Endothelial cell of umbilical vein (primary cell): Measurements from ENCODE around the gene SLC11A2. TPM values are rescaled to one million over a fixed set of nuclear protein-coding genes. Genes with fewer than 3 reads are reported as not detected.

Experiments
- BruUV-seq: library from RNA; stranded (reverse); fragments of 400-500 nt; replicated peaks from 2 replicates; lab custom pipeline; 2021; lab: Mats Ljungman, UMichigan
- CTCF ChIA-PET: fragments of 300-600, 350-600 bp; sonication (Branson Sonifier 250); formaldehyde crosslinking; loops from one replicate; lab custom pipeline; 2021; ENCODE audit warnings: antibody characterized with exemption, inconsistent platforms; lab: Charles Lee
- POLR2A ChIA-PET: fragments of 300-600, 350-600 bp; sonication (Branson Sonifier 250); formaldehyde crosslinking; loops from one replicate; lab custom pipeline; 2021; ENCODE audit warnings: antibody characterized with exemption, inconsistent platforms; lab: Charles Lee
- DNase-seq: peaks from one replicate; pipeline ENCODE4 v3.0.0-alpha.2; 2011; ENCODE audit warnings: low read depth, low spot score
- FAIRE-seq: peaks from 2 replicates; lab custom pipeline; 2011; peaks lifted over from hg19 to GRCh38; lab: Jason Lieb, UNC
- H2AFZ ChIP-seq: 2 replicates; pipeline ENCODE4 v1.6.0; 2012; ENCODE audit warnings: low read depth, low read length, control low read depth, inconsistent platforms
- H3K27ac ChIP-seq: 2 replicates; pipeline ENCODE4 v1.5.1; 2011; ENCODE audit warnings: low read depth, mild to moderate bottlenecking, control low read depth, low read length, moderate library complexity; ENCODE audit not compliant: insufficient read depth
- H3K27me3 ChIP-seq, 2 experiments: 2 replicates each; pipeline versions ENCODE4 v1.6.0 to v1.6.1; 2011; ENCODE audit warnings: low read length in 2 of 2, mixed read lengths in 1 of 2; ENCODE audit not compliant: control insufficient read depth in 2 of 2, insufficient read depth in 2 of 2
- H3K36me3 ChIP-seq, 2 experiments: 2 replicates in 1 of 2; 3 replicates in 1 of 2; pipeline ENCODE4 v1.5.1; 2011; ENCODE audit warnings: low read length in 2 of 2, mild to moderate bottlenecking in 1 of 2, moderate library complexity in 1 of 2; ENCODE audit not compliant: control insufficient read depth in 2 of 2, insufficient read depth in 2 of 2; ENCODE audit errors: extremely low read depth in 1 of 2
- H3K4me1 ChIP-seq: 3 replicates; pipeline ENCODE4 v1.5.1; 2011; ENCODE audit warnings: mild to moderate bottlenecking, low read length; ENCODE audit not compliant: control insufficient read depth, insufficient read depth; ENCODE audit errors: extremely low read depth
- H3K4me2 ChIP-seq: 2 replicates; pipeline ENCODE4 v1.6.1; 2011; ENCODE audit warnings: low read length, control low read depth, mixed read lengths; ENCODE audit not compliant: insufficient read depth
- H3K4me3 ChIP-seq, 3 experiments: fragments of 200-600 bp in 1 of 3; sonication (generic), shearing (Covaris generic) in 1 of 3; replicated peaks in 1 of 3; 2 replicates each; pipeline ENCODE4 v1.5.1; 2011 to 2016; ENCODE audit warnings: control low read depth in 3 of 3, low read length in 3 of 3, mild to moderate bottlenecking in 2 of 3, inconsistent platforms in 1 of 3, low read depth in 1 of 3, moderate library complexity in 1 of 3; ENCODE audit not compliant: insufficient read depth in 1 of 3
- H3K79me2 ChIP-seq: 2 replicates; pipeline ENCODE4 v1.6.0; 2012; ENCODE audit warnings: low read length, inconsistent platforms; ENCODE audit not compliant: control insufficient read depth, insufficient read depth
- H3K9ac ChIP-seq: replicated peaks from 2 replicates; pipeline ENCODE3; 2011; ENCODE audit warnings: low read length, control low read depth; ENCODE audit not compliant: insufficient read depth; ENCODE audit errors: extremely low read depth
- H3K9me1 ChIP-seq: replicated peaks from 3 replicates; pipeline ENCODE4 v1.6.0; 2011; ENCODE audit warnings: mild to moderate bottlenecking, low read length; ENCODE audit not compliant: control insufficient read depth, insufficient read depth; ENCODE audit errors: extremely low read depth
- H3K9me3 ChIP-seq: replicated peaks from 2 replicates; pipeline ENCODE4 v1.5.1; 2012; ENCODE audit warnings: low read length, inconsistent platforms; ENCODE audit not compliant: control insufficient read depth, insufficient read depth
- H4K20me1 ChIP-seq: replicated peaks from 2 replicates; pipeline ENCODE3; 2011; ENCODE audit warnings: mild to moderate bottlenecking, low read length; ENCODE audit not compliant: control insufficient read depth, insufficient read depth; ENCODE audit errors: extremely low read depth
- EZH2 ChIP-seq: IDR thresholded peaks from 2 replicates; pipeline ENCODE4 v1.6.1; 2012; ENCODE audit warnings: borderline replicate concordance, low read depth, mild to moderate bottlenecking, moderate library complexity, low read length, inconsistent platforms; ENCODE audit not compliant: severe bottlenecking
- FOS ChIP-seq: IDR thresholded peaks from 2 replicates; pipeline ENCODE4 v1.6.1; 2011; ENCODE audit warnings: mild to moderate bottlenecking, low read length, moderate library complexity, borderline replicate concordance; ENCODE audit not compliant: insufficient read depth
- JUN ChIP-seq: IDR thresholded peaks from 2 replicates; pipeline ENCODE4 v1.6.1; 2011; ENCODE audit warnings: borderline replicate concordance, low read depth; ENCODE audit not compliant: insufficient read length, insufficient read depth
- MAX ChIP-seq: IDR thresholded peaks from 2 replicates; pipeline ENCODE4 v1.6.1; 2011; ENCODE audit not compliant: insufficient read depth, insufficient read length
- MYC ChIP-seq: IDR thresholded peaks from one replicate; pipeline ENCODE4 v1.6.1; 2011; ENCODE audit warnings: mild to moderate bottlenecking, low read depth, low read length
- POLR2A ChIP-seq: IDR thresholded peaks from 2 replicates; pipeline ENCODE4 v1.6.1; 2012; ENCODE audit warnings: low read depth, mild to moderate bottlenecking, control low read depth, low read length
- POLR2AphosphoS5 ChIP-seq: IDR thresholded peaks from 2 replicates; pipeline ENCODE4 v1.6.1; 2012; ENCODE audit warnings: low read depth, mild to moderate bottlenecking, control low read depth, low read length, moderate library complexity; ENCODE audit not compliant: insufficient read depth
- dilution Hi-C: fragments of 300-500 bp; cut with MboI; formaldehyde crosslinking; loops from one replicate; pipeline ENCODE4 v1.15.0; 2019; ENCODE audit warnings: low sequenced_read_pairs; ENCODE audit not compliant: extremely low pct_ligation_motif_present
- intact Hi-C: fragments of 100-400 bp; cut with micrococcal nuclease; formaldehyde crosslinking; loops from one replicate; pipeline ENCODE4 v1.10.0; 2022
- polyA plus RNA-seq, 4 experiments: library from polyadenylated mRNA; depleted of rRNA in 3 of 4; stranded (reverse) in 3 of 4; unstranded in 1 of 4; fragments of >200 nt; gene quantifications; 2 replicates each; pipeline versions ENCODE4 v1.2.1 to v1.2.3, GENCODE V29; 2011 to 2012; ENCODE audit warnings: missing spikeins in 1 of 4
- total RNA-seq: library from RNA; stranded (reverse); gene quantifications from 2 replicates; pipeline ENCODE4 v1.2.3, GENCODE V29; 2021

Gene SLC11A2
- total and polyA plus RNA-seq, 2 donors (not counting 3 experiments of a cell fraction or from before 2014, with no cell fraction given): 47.5 to 56.4 TPM

DNA sequence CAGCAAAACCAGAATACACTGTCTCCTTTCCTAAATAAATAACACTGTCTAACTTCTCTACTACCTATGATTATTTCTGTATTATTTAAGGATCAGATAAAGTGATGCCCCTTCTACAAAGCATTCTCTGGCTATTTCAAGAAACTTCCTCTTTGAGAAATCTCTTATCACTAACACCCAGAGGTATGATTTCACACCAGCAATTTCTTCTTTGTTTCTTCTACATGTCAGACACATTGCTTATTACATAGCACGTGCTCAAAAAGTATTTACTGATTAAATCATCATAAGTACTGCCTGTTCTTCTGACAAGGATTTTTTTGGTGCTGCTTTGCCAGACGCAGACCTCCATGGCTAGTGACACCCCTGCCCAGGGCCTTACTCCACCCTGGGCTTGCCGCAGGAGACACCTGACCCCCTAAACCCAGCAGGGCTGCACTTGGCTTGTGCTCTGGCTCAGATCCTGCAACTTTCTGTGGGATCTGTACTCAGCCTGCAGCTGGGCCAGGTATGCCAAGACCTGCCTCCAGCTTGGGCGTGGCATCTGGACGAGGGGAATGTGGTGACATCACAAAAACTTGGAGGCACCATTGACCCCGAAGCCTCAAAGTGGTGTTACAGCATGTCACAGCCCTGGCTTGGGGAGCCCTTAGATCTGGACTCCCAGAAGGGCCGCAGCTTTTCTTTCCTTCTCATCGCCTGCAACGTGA, 89.2 kb downstream of the SLC11A2 start:
- dilution Hi-C loops: no loop called here
- POLR2A ChIA-PET: no interaction called here
- Histone ChIP-seq H3K9ac (no peak overlapping the region), H3K27ac (no peak overlapping the region), H3K36me3 (no peaks in the 10 kb centered on the region), H3K79me2 (no peaks in the 10 kb centered on the region), H3K4me3 (no peak overlapping the region), H3K4me1 (no peaks in the 10 kb centered on the region), H3K9me1 (no peaks in the 10 kb centered on the region), H3K27me3 (no peaks in the 10 kb centered on the region), H4K20me1 (no peaks in the 10 kb centered on the region), H2AFZ (no peak overlapping the region), H3K4me2 (no peak overlapping the region), H3K9me3 (no peaks in the 10 kb centered on the region)
- CTCF ChIA-PET: no interaction called here
- DNase-seq (no peak), FAIRE-seq (no peak)
- no TSS peak for BruUV-seq
- intact Hi-C loops: no loop called here
- TF ChIP-seq POLR2AphosphoS5 (no peak), MYC (no peak), EZH2 (no peak), POLR2A (no peak)

- no peak for DNase-seq
- intact Hi-C loops (no loop called here), dilution Hi-C loops (no loop called here)
- H3K9ac ChIP-seq: no peak overlapping the region
- peak; percentile 55 for FAIRE-seq
- ChIA-PET POLR2A (interaction anchor here (0.9 kb wide), 1 partner anchor 10 kb away, joined by 3 read pairs; a partner anchor contains a TSS), CTCF (interaction anchor here (0.9 kb wide), 1 partner anchor 111 kb away, joined by 3 read pairs; no protein-coding TSS in a partner anchor)
- no peaks in the 10 kb centered on the region for H3K9me1 ChIP-seq
- no peaks in the 10 kb centered on the region for H3K4me1 ChIP-seq
- no peaks in the 10 kb centered on the region for H3K9me3 ChIP-seq
- no TSS peak for BruUV-seq
- no peaks in the 10 kb centered on the region for H3K27me3 ChIP-seq
- no peak overlapping the region for H3K27ac ChIP-seq
- H2AFZ ChIP-seq: peak overlapping the region; percentile 12
- no peaks in the 10 kb centered on the region for H4K20me1 ChIP-seq
- TF ChIP-seq FOS (no peak), JUN (no peak), MYC (no peak), MAX (no peak)
- peaks cover 0 to 3% of the 10 kb centered on the region in 2 experiments for H3K36me3 ChIP-seq
- no peak overlapping the region for H3K4me3 ChIP-seq
- H3K4me2 ChIP-seq: no peak overlapping the region
- no peaks in the 10 kb centered on the region for H3K79me2 ChIP-seq
Observed at GRCh38 chr12:50934981-50935807, 91.0 kb downstream of the SLC11A2 start.
